ENCODE results near the gene CDC42BPA. TPM values are rescaled to one million over a fixed set of nuclear protein-coding genes. Genes with fewer than 3 reads are reported as not detected.

Gene CDC42BPA
- total and polyA plus RNA-seq, 9 of the 15 experiments (the other 6 are each of a cell fraction or from before 2014, with no cell fraction given): 8.0 to 77.5 (median 52.1) TPM

DNA sequence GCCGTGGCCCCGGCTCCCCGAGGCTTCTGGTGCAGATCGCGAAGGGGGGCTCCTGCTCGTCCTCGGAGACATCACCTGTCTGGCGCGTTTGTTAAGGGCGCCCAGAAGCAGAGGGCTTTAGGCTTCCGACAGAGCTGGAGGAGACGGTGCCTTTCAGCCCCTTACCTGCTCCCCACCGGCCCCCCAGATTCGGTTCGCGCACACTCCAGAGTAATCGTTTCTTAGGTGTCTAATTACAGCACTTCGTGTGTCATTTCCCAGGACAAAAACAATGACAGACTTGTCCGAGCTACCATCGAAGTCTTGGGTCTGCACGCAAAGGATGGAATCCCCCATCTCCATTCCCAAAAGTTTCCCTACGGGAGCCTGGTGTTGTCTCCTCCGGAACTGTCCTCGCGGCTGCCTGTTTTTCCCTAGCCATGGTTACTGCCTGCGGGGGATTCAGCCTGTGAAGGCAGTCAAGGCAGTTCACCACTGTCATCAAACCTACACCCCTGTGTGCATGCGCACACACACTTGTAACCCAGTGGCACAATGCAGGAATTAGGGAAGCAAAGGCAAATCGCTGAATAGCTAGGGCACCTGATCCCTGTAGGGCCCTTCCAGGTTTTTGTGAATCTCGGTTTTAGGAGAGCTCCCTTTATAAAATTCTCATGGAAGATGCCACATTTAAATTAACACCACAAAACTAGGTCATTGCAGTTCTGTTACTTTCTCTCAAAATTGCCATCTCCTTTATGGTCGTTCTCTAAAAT is 738 bp upstream of the CDC42BPA start (continued):
- no peak for TF ChIP-seq NCOA6 (IDR thresholded peaks at IDR 0.05)
- no peak for TF ChIP-seq ZNF445 (CRISPR knock-in tag; IDR thresholded peaks at IDR 0.05; ENCODE audit: low read depth)
- 0 out of 2 replicates have a peak, but pooled peaks have one; percentile 57 for TF ChIP-seq ETV5 (CRISPR knock-in tag; IDR thresholded peaks at IDR 0.05; ENCODE audit: low read depth)
- 0 out of 2 replicates have a peak, but pooled peaks have one; percentile 2 for TF ChIP-seq CAMTA2 (CRISPR knock-in tag; conservative IDR thresholded peaks at IDR 0.05)
- TF ChIP-seq TCF7 (IDR thresholded peaks at IDR 0.05; ENCODE audit: borderline replicate concordance): no peak
- no peak for TF ChIP-seq JUND (IDR thresholded peaks at IDR 0.05; ENCODE audit: borderline replicate concordance, low read depth, low read length)
- 0 out of 3 replicates have a peak, but pooled peaks have one; percentile 11 for TF ChIP-seq JUND (tag; IDR thresholded peaks at IDR 0.05; ENCODE audit: borderline replicate concordance, low read depth, low read length)
- no peak for TF ChIP-seq ZNF778 (CRISPR knock-in tag; IDR thresholded peaks at IDR 0.05)
- TF ChIP-seq, protein P1, sequence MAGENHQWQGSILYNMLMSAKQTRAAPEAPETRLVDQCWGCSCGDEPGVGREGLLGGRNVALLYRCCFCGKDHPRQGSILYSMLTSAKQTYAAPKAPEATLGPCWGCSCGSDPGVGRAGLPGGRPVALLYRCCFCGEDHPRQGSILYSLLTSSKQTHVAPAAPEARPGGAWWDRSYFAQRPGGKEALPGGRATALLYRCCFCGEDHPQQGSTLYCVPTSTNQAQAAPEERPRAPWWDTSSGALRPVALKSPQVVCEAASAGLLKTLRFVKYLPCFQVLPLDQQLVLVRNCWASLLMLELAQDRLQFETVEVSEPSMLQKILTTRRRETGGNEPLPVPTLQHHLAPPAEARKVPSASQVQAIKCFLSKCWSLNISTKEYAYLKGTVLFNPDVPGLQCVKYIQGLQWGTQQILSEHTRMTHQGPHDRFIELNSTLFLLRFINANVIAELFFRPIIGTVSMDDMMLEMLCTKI (IDR thresholded peaks at IDR 0.05; ENCODE audit: partially characterized antibody): no peak
- TF ChIP-seq BRCA1 (IDR thresholded peaks at IDR 0.05): no peak
- no peak for TF ChIP-seq BRCA1 (CRISPR knock-in tag; IDR thresholded peaks at IDR 0.05)
- no peak for TF ChIP-seq RFX1 (IDR thresholded peaks at IDR 0.05)
- TF ChIP-seq KDM4B (IDR thresholded peaks at IDR 0.05; ENCODE audit: borderline replicate concordance in 2 of 2, low read depth in 1 of 2): 0 out of 4 replicates have a peak, but pooled peaks of 1 of the 2 experiments have one; percentile 31
- TF ChIP-seq RBFOX2 (IDR thresholded peaks at IDR 0.05; ENCODE audit: low read depth, low read length): peak; percentile 58
- TF ChIP-seq XRCC5 (IDR thresholded peaks at IDR 0.05; ENCODE audit: low read depth, low read length): 0 out of 2 replicates have a peak, but pooled peaks have one; percentile 8
- TF ChIP-seq ZEB2 (IDR thresholded peaks at IDR 0.05): peak; percentile 39; the same call in 1 of the 2 replicates
- no peak for TF ChIP-seq NR2C2 (CRISPR knock-in tag; IDR thresholded peaks at IDR 0.05)
- TF ChIP-seq NR2C2 (tag; IDR thresholded peaks at IDR 0.05): peak; percentile 41; the same call in 1 of the 2 replicates
- no peak for TF ChIP-seq CREB1 (IDR thresholded peaks at IDR 0.05)
- 0 out of 2 replicates have a peak, but pooled peaks have one; percentile 6 for TF ChIP-seq CREB1 (CRISPR knock-in tag; IDR thresholded peaks at IDR 0.05)
- TF ChIP-seq, protein P2, sequence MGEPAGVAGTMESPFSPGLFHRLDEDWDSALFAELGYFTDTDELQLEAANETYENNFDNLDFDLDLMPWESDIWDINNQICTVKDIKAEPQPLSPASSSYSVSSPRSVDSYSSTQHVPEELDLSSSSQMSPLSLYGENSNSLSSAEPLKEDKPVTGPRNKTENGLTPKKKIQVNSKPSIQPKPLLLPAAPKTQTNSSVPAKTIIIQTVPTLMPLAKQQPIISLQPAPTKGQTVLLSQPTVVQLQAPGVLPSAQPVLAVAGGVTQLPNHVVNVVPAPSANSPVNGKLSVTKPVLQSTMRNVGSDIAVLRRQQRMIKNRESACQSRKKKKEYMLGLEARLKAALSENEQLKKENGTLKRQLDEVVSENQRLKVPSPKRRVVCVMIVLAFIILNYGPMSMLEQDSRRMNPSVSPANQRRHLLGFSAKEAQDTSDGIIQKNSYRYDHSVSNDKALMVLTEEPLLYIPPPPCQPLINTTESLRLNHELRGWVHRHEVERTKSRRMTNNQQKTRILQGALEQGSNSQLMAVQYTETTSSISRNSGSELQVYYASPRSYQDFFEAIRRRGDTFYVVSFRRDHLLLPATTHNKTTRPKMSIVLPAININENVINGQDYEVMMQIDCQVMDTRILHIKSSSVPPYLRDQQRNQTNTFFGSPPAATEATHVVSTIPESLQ (CRISPR knock-in tag; IDR thresholded peaks at IDR 0.05): peak; percentile 83
- TF ChIP-seq, protein P3, sequence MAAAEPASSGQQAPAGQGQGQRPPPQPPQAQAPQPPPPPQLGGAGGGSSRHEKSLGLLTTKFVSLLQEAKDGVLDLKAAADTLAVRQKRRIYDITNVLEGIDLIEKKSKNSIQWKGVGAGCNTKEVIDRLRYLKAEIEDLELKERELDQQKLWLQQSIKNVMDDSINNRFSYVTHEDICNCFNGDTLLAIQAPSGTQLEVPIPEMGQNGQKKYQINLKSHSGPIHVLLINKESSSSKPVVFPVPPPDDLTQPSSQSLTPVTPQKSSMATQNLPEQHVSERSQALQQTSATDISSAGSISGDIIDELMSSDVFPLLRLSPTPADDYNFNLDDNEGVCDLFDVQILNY (CRISPR knock-in tag; IDR thresholded peaks at IDR 0.05): no peak
- TF ChIP-seq KAT7 (CRISPR knock-in tag; IDR thresholded peaks at IDR 0.05; ENCODE audit: borderline replicate concordance): peak; percentile 30; the same call in 1 of the 2 replicates
- TF ChIP-seq E2F3 (CRISPR knock-in tag; IDR thresholded peaks at IDR 0.05): no peak
- TF ChIP-seq CHD2 (IDR thresholded peaks at IDR 0.05; ENCODE audit: low read depth, low read length): no peak
- no peak for TF ChIP-seq MAFF (IDR thresholded peaks at IDR 0.05; ENCODE audit: low read length)
- no peak for TF ChIP-seq NFIC (IDR thresholded peaks at IDR 0.05)
